GM19193 (cell line): ENCODE measurements around the gene DRC3.

Source experiments
- POLR2A ChIP-seq: IDR thresholded peaks from 4 replicates; pipeline ENCODE4 v1.6.1; 2011; ENCODE audit not compliant: insufficient read depth, insufficient read length; ENCODE audit errors: extremely low read depth

Gene DRC3

GRCh38 chr17:18035704-18036103 lies 63.0 kb downstream of the DRC3 start:
- no peak for TF ChIP-seq POLR2A

- no peak for TF ChIP-seq POLR2A
These were observed 64.8 kb downstream of the DRC3 start for GRCh38 chr17:18037486-18037885.

- no peak for TF ChIP-seq POLR2A
These were observed 65.6 kb downstream of the DRC3 start for GRCh38 chr17:18038149-18038850.

- TF ChIP-seq POLR2A: peak; percentile 61
These were observed 66.3 kb downstream of the DRC3 start, which contains the start of the genes ATPAF2 and GID4 for GRCh38 chr17:18038861-18039534. ATPAF2 (minus strand) TSS chr17:18039168; CDS start chr17:18039013, 155 bp downstream. GID4 (plus strand) TSS chr17:18039408; CDS start chr17:18039465, 57 bp downstream.

- TF ChIP-seq POLR2A: no peak
These were observed 67.0 kb downstream of the DRC3 start for GRCh38 chr17:18039535-18040260.

GRCh38 chr17:18040261-18040858 lies 67.7 kb downstream of the DRC3 start:
- no peak for TF ChIP-seq POLR2A

GRCh38 chr17:18041776-18042175 lies 69.1 kb downstream of the DRC3 start:
- no peak for TF ChIP-seq POLR2A

GRCh38 chr17:18042983-18043382 lies 70.3 kb downstream of the DRC3 start:
- no peak for TF ChIP-seq POLR2A

GRCh38 chr17:18043491-18043890 lies 70.8 kb downstream of the DRC3 start:
- no peak for TF ChIP-seq POLR2A

- no peak for TF ChIP-seq POLR2A
These were observed 71.9 kb downstream of the DRC3 start for GRCh38 chr17:18044609-18045008.

- no peak for TF ChIP-seq POLR2A
These were observed 73.2 kb downstream of the DRC3 start for GRCh38 chr17:18045691-18046350.

- TF ChIP-seq POLR2A: no peak
These were observed 82.9 kb downstream of the DRC3 start for GRCh38 chr17:18055597-18055996.

GRCh38 chr17:18056214-18056613 lies 83.6 kb downstream of the DRC3 start:
- no peak for TF ChIP-seq POLR2A

- no peak for TF ChIP-seq POLR2A
These were observed 86.6 kb downstream of the DRC3 start for GRCh38 chr17:18059283-18059682.

- no peak for TF ChIP-seq POLR2A
These were observed 91.4 kb downstream of the DRC3 start for GRCh38 chr17:18064053-18064452.
